ENCODE results near the gene DNAJC30.

DNAJC30 gene

GRCh38 chr7:73648593-73649332, 34.5 kb downstream of the DNAJC30 start:
- H3K36me3 ChIP-seq (ENCODE audit: control insufficient read depth in 1 of 2, insufficient read depth in 2 of 2, low read length in 2 of 2): no peaks in the 10 kb centered on the region
- no peak overlapping the region for H3K4ac ChIP-seq (ENCODE audit: low read depth, low read length)
- H4K91ac ChIP-seq (ENCODE audit: low read depth, low read length): no peak overlapping the region
- H3K9me3 ChIP-seq (ENCODE audit: insufficient read depth, low read depth, low read length): peaks cover 4% of the 10 kb centered on the region
- DNase-seq: no peak
- no peak overlapping the region for H2AFZ ChIP-seq (ENCODE audit: insufficient read depth, low read length, poor library complexity)
- no peaks in the 10 kb centered on the region for H3K79me2 ChIP-seq (ENCODE audit: control insufficient read depth, insufficient read depth, low read length, poor library complexity)
- no peak overlapping the region for H4K8ac ChIP-seq (ENCODE audit: low read depth, low read length)
- H2BK120ac ChIP-seq (ENCODE audit: insufficient read depth, low read length, poor library complexity): no peak overlapping the region
- H3K18ac ChIP-seq (ENCODE audit: low read length): no peak overlapping the region
- no peak overlapping the region for H2BK5ac ChIP-seq (ENCODE audit: low read depth, low read length, poor library complexity)
- no peak overlapping the region for H3K4me2 ChIP-seq (ENCODE audit: low read length)
- H3K4me1 ChIP-seq (ENCODE audit: control insufficient read depth in 1 of 2, insufficient read depth in 2 of 2, low read length in 2 of 2): peaks cover 0 to 4% of the 10 kb centered on the region in 2 experiments
- H3K4me3 ChIP-seq (ENCODE audit: low read depth, low read length): no peak overlapping the region
- peaks cover 30% of the 10 kb centered on the region for H3K27me3 ChIP-seq (ENCODE audit: insufficient read depth, low read length)
- H3K27ac ChIP-seq (ENCODE audit: low read depth, low read length): no peak overlapping the region
- H3K23ac ChIP-seq (ENCODE audit: low read length): no peak overlapping the region
- H3K9ac ChIP-seq (ENCODE audit: low read length): no peak overlapping the region
- H3K14ac ChIP-seq (ENCODE audit: low read length): no peak overlapping the region
- no peak overlapping the region for H2BK12ac ChIP-seq (ENCODE audit: low read length)
- H3K79me1 ChIP-seq (ENCODE audit: low read length): no peaks in the 10 kb centered on the region
- no peak overlapping the region for H4K12ac ChIP-seq (ENCODE audit: low read depth, low read length)
- H2AK5ac ChIP-seq (ENCODE audit: low read length): no peak overlapping the region
- WGBS (ENCODE audit: extremely low coverage, insufficient coverage, insufficient read length): no CpG with 5 or more reads among the region's 1 CpG

GRCh38 chr7:73647725-73648592, 35.3 kb downstream of the DNAJC30 start:
- H3K4ac ChIP-seq (ENCODE audit: low read depth, low read length): no peak overlapping the region
- no peak overlapping the region for H2BK5ac ChIP-seq (ENCODE audit: low read depth, low read length, poor library complexity)
- H2BK120ac ChIP-seq (ENCODE audit: insufficient read depth, low read length, poor library complexity): no peak overlapping the region
- no peak overlapping the region for H3K27ac ChIP-seq (ENCODE audit: low read depth, low read length)
- no peak overlapping the region for H2BK12ac ChIP-seq (ENCODE audit: low read length)
- H4K91ac ChIP-seq (ENCODE audit: low read depth, low read length): no peak overlapping the region
- H2AK5ac ChIP-seq (ENCODE audit: low read length): no peak overlapping the region
- peaks cover 30% of the 10 kb centered on the region for H3K27me3 ChIP-seq (ENCODE audit: insufficient read depth, low read length)
- H3K36me3 ChIP-seq (ENCODE audit: control insufficient read depth in 1 of 2, insufficient read depth in 2 of 2, low read length in 2 of 2): no peaks in the 10 kb centered on the region
- H3K9me3 ChIP-seq (ENCODE audit: insufficient read depth, low read depth, low read length): peaks cover 4% of the 10 kb centered on the region
- DNase-seq: peak in 1 of 2 donors; percentile 21
- WGBS (ENCODE audit: extremely low coverage, insufficient coverage, insufficient read length): 75% methylated on average over 1 of the region's 62 CpGs
- H3K14ac ChIP-seq (ENCODE audit: low read length): no peak overlapping the region
- H3K4me3 ChIP-seq (ENCODE audit: low read depth, low read length): no peak overlapping the region
- no peak overlapping the region for H3K9ac ChIP-seq (ENCODE audit: low read length)
- H3K79me1 ChIP-seq (ENCODE audit: low read length): no peaks in the 10 kb centered on the region
- H4K12ac ChIP-seq (ENCODE audit: low read depth, low read length): no peak overlapping the region
- peak overlapping the region; percentile 55 for H3K4me2 ChIP-seq (ENCODE audit: low read length)
- no peak overlapping the region for H3K18ac ChIP-seq (ENCODE audit: low read length)
- H3K79me2 ChIP-seq (ENCODE audit: control insufficient read depth, insufficient read depth, low read length, poor library complexity): no peaks in the 10 kb centered on the region
- peaks cover 0 to 4% of the 10 kb centered on the region in 2 experiments for H3K4me1 ChIP-seq (ENCODE audit: control insufficient read depth in 1 of 2, insufficient read depth in 2 of 2, low read length in 2 of 2)
- no peak overlapping the region for H3K23ac ChIP-seq (ENCODE audit: low read length)
- H4K8ac ChIP-seq (ENCODE audit: low read depth, low read length): no peak overlapping the region
- peak overlapping the region; percentile 40 for H2AFZ ChIP-seq (ENCODE audit: insufficient read depth, low read length, poor library complexity)

GRCh38 chr7:73646785-73647724, 36.2 kb downstream of the DNAJC30 start:
- Histone ChIP-seq H4K12ac (ENCODE audit: low read depth, low read length) (no peak overlapping the region), H3K4me1 (ENCODE audit: control insufficient read depth in 1 of 2, insufficient read depth in 2 of 2, low read length in 2 of 2) (peaks cover 0 to 4% of the 10 kb centered on the region in 2 experiments), H2AFZ (ENCODE audit: insufficient read depth, low read length, poor library complexity) (peak overlapping the region; percentile 40), H3K27me3 (ENCODE audit: insufficient read depth, low read length) (peaks cover 30% of the 10 kb centered on the region), H3K4ac (ENCODE audit: low read depth, low read length) (no peak overlapping the region), H3K27ac (ENCODE audit: low read depth, low read length) (no peak overlapping the region), H3K36me3 (ENCODE audit: control insufficient read depth in 1 of 2, insufficient read depth in 2 of 2, low read length in 2 of 2) (no peaks in the 10 kb centered on the region), H3K4me3 (ENCODE audit: low read depth, low read length) (no peak overlapping the region), H2BK12ac (ENCODE audit: low read length) (no peak overlapping the region), H4K91ac (ENCODE audit: low read depth, low read length) (no peak overlapping the region), H2BK5ac (ENCODE audit: low read depth, low read length, poor library complexity) (no peak overlapping the region), H3K14ac (ENCODE audit: low read length) (no peak overlapping the region), H3K4me2 (ENCODE audit: low read length) (no peak overlapping the region), H2AK5ac (ENCODE audit: low read length) (no peak overlapping the region), H3K23ac (ENCODE audit: low read length) (no peak overlapping the region), H3K79me1 (ENCODE audit: low read length) (no peaks in the 10 kb centered on the region), H3K9ac (ENCODE audit: low read length) (no peak overlapping the region), H3K79me2 (ENCODE audit: control insufficient read depth, insufficient read depth, low read length, poor library complexity) (no peaks in the 10 kb centered on the region), H4K8ac (ENCODE audit: low read depth, low read length) (no peak overlapping the region), H2BK120ac (ENCODE audit: insufficient read depth, low read length, poor library complexity) (no peak overlapping the region), H3K18ac (ENCODE audit: low read length) (no peak overlapping the region), H3K9me3 (ENCODE audit: insufficient read depth, low read depth, low read length) (peaks cover 4% of the 10 kb centered on the region)
- no peak for DNase-seq
- WGBS (ENCODE audit: extremely low coverage, insufficient coverage, insufficient read length): no CpG with 5 or more reads among the region's 16 CpGs

GRCh38 chr7:73645643-73646174, 37.5 kb downstream of the DNAJC30 start:
- no peak overlapping the region for H4K8ac ChIP-seq (ENCODE audit: low read depth, low read length)
- no peak overlapping the region for H2BK120ac ChIP-seq (ENCODE audit: insufficient read depth, low read length, poor library complexity)

More at GRCh38 chr7:73645643-73646174, 37.5 kb downstream of the DNAJC30 start:
- Histone ChIP-seq H2AK5ac (ENCODE audit: low read length) (no peak overlapping the region), H3K79me1 (ENCODE audit: low read length) (no peaks in the 10 kb centered on the region), H3K9me3 (ENCODE audit: insufficient read depth, low read depth, low read length) (peaks cover 6% of the 10 kb centered on the region), H3K4me3 (ENCODE audit: low read depth, low read length) (no peak overlapping the region), H2AFZ (ENCODE audit: insufficient read depth, low read length, poor library complexity) (no peak overlapping the region), H3K79me2 (ENCODE audit: control insufficient read depth, insufficient read depth, low read length, poor library complexity) (no peaks in the 10 kb centered on the region), H3K23ac (ENCODE audit: low read length) (no peak overlapping the region), H3K4ac (ENCODE audit: low read depth, low read length) (no peak overlapping the region), H3K27me3 (ENCODE audit: insufficient read depth, low read length) (peaks cover 30% of the 10 kb centered on the region), H3K18ac (ENCODE audit: low read length) (no peak overlapping the region), H4K12ac (ENCODE audit: low read depth, low read length) (no peak overlapping the region), H2BK5ac (ENCODE audit: low read depth, low read length, poor library complexity) (no peak overlapping the region), H3K4me1 (ENCODE audit: control insufficient read depth in 1 of 2, insufficient read depth in 2 of 2, low read length in 2 of 2) (peaks cover 0 to 4% of the 10 kb centered on the region in 2 experiments), H3K9ac (ENCODE audit: low read length) (no peak overlapping the region), H3K14ac (ENCODE audit: low read length) (no peak overlapping the region), H2BK12ac (ENCODE audit: low read length) (no peak overlapping the region), H4K91ac (ENCODE audit: low read depth, low read length) (no peak overlapping the region), H3K27ac (ENCODE audit: low read depth, low read length) (no peak overlapping the region), H3K4me2 (ENCODE audit: low read length) (no peak overlapping the region), H3K36me3 (ENCODE audit: control insufficient read depth in 1 of 2, insufficient read depth in 2 of 2, low read length in 2 of 2) (no peaks in the 10 kb centered on the region)
- no CpG with 5 or more reads among the region's 4 CpGs for WGBS (ENCODE audit: extremely low coverage, insufficient coverage, insufficient read length)
- no peak for DNase-seq
